GM20000 (cell line): ENCODE results near the gene SLC2A14.
"Not testable (repeated sequence)": the region's sequence is repeated elsewhere in the genome, so short reads cannot be mapped to it uniquely, and the experiment has no call there.

ENCODE experiments used
- DNase-seq: peaks from one replicate; pipeline ENCODE4 v3.0.0; 2012; ENCODE audit warnings: low spot score
- TF ChIP-seq, protein P1 (sequence below): IDR thresholded peaks from 2 replicates; pipeline ENCODE4 v1.5.1; 2012; ENCODE audit warnings: mild to moderate bottlenecking, control low read depth; ENCODE audit errors: extremely low read depth, missing control alignments

SLC2A14 gene

DNA sequence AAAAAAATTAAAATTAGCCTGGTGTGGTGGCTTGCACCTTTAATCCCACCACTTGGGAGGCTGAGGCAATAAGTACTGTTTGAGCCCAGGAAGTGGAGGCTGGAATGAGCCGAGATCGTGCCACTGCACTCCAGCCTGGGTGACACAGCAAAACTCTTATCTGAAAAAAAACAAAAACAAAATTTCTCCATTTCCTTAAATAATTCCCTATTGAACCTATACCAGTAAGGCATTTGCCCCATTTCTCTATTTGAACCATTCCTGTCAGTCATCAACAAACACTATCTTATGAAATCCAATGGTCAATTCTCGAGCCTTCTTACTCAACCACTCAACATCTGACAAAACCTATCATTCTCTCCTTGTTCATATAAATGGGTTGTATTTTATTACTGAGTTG, 14.7 kb downstream of the SLC2A14 start:
- TF ChIP-seq, protein P1, sequence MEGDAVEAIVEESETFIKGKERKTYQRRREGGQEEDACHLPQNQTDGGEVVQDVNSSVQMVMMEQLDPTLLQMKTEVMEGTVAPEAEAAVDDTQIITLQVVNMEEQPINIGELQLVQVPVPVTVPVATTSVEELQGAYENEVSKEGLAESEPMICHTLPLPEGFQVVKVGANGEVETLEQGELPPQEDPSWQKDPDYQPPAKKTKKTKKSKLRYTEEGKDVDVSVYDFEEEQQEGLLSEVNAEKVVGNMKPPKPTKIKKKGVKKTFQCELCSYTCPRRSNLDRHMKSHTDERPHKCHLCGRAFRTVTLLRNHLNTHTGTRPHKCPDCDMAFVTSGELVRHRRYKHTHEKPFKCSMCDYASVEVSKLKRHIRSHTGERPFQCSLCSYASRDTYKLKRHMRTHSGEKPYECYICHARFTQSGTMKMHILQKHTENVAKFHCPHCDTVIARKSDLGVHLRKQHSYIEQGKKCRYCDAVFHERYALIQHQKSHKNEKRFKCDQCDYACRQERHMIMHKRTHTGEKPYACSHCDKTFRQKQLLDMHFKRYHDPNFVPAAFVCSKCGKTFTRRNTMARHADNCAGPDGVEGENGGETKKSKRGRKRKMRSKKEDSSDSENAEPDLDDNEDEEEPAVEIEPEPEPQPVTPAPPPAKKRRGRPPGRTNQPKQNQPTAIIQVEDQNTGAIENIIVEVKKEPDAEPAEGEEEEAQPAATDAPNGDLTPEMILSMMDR, result no peak
- no peak for DNase-seq

DNA sequence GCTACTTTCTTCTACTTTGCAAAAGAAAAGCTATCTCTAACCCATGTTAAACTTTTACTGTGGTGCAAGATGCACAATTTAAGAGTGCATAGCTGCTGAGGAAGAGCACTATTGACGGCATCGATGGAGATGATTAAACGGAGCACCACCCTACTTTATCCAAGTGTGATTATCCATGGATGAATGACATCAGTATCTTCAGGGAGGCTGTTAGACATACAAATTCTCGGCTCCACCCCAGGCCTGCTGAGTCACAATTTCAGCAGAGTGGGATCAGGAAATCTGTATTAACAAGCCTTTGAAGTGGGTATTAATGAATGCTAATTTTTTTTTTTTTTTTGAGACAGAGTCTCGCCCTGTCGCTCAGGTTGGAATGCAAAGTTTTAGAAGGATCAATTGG, 16.2 kb downstream of the SLC2A14 start:
- TF ChIP-seq, protein P1, result no peak
- no peak for DNase-seq

DNA sequence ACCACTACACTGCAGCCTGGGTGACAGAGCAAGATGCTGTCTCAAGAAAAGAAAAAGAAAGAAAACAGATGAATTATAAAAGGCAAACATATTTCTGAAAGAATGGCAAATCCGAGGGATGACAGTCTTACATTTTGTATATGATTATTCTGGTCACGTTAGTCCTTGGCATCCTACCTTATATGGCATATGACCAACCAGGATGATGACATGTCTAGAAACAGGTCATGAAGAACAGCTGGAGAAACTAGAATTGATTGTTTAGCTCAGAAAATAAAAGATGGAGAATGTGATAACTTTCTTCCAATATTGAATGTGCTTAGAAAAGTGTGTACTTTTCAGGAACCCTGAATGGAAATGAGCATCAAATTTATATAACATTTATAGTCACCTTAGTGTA, 19.2 kb downstream of the SLC2A14 start:
- TF ChIP-seq, protein P1, result no peak
- DNase-seq, result no peak

DNA sequence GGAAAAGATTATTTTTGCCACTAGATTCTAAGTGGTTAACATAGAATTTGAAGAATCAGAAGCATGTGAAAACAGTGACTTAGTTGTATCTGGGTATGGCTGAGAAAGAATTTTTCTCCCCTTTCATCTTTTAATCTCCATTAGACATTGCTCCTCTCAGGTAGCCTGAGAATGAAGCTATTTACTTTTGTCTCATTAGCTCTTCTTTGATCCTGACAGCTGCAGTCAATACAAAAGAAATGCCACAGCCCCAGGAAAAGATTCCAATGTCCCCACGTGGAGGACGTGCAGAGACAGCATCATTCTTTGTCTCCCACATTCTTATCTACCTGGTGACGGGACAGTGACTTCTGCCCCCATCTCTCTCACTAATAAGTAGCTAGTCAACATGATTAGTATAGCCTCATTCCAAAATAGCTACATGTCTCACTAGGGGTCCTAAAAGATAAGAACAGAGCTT, 21.1 kb downstream of the SLC2A14 start:
- not testable (repeated sequence) for DNase-seq

DNA sequence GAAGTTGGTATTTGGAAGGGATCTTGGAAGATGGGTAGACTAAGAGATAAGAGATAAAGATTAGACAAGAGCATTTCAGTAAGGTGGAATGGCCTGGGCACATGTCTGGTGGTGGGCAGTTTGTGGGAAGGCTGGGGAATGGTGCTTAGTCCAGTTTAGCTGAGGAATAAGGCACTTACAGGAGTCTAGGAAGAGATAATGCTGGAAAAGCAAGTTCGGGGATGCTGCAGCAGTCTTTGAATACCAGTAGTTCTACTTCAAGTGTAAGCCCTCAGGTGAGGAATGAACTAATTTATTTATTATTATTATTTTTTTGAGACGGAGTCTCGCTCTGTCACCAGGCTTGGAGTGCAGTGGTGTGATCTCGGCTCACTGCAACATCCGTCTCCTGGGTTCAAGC, 22.6 kb downstream of the SLC2A14 start:
- not testable (repeated sequence) for DNase-seq

DNA sequence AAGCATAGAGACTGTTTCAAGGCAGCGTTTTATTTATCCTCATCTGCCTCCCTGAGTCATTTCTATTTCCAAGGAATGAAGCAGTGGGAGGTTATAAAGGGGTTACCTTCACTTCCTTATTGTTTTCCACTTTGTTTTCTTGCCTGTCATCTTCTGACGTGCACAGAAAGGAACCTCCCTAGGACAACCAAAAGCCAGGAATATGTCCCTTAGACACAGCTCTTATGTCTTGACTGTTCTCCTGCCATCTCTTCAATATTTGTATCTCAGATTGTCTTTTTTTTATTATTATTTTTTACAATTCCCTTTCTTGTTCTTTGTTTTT, 24.7 kb downstream of the SLC2A14 start:
- DNase-seq, result not testable (repeated sequence)

DNA sequence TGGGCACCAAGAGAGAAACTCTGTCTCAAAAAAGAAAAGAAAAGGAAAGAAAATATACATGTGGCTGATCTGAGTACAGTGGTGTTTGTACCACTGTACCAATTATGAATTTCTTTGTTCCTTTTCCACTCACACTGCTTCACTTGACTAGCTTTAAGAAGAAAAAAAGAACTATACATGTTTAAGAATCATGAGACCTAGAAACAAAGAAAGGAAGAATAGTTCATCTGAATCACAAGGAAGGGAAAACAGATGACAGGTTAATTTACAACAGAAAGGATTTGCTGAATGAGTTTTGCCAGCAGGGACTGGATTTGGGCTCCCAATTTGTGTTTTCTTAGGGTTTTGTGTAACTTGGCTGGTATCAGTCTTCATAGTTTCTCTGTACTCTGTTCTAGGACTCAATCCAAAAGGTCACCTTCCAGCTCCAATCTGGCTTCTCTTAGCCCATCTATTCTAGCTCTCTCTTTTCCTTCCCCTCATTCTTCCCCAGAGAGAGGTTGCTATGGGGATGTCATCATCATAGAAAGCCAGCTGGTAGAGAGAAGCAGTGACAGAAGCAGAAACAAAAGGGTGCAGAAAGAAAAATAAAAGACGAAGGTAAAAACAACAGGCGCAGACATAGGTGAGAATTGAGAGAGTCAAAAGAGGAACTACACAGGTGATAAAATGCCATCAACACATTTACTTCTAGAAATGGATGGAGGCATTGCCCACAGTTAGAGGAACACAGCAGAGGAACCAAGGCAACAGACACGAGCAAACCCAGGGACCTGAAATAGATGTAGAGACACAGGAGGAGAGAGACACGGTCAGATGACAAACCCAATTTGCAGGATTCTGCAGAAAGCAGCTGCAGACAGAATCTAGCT, 25.3 kb downstream of the SLC2A14 start:
- not testable (repeated sequence) for DNase-seq

DNA sequence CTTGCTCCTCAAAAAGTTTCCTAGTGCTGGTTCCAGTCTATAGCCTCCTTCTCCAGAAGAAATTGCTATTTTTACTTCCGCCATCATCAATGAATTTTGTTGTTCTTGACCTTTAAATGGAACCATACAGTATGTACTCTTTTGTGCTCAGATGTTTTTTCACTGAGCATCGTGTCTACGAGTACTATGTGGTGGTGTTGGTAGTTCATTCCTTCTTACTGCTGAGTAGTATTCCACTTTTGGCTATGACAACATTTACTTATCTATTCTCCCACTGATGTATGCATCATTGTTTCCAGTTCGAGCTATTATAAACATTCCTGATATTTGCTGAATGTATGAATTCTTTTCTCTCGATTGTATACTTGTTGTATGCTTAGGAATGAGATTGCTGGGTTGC, 28.6 kb downstream of the SLC2A14 start:
- no peak for DNase-seq
- TF ChIP-seq, protein P1, result no peak

DNA sequence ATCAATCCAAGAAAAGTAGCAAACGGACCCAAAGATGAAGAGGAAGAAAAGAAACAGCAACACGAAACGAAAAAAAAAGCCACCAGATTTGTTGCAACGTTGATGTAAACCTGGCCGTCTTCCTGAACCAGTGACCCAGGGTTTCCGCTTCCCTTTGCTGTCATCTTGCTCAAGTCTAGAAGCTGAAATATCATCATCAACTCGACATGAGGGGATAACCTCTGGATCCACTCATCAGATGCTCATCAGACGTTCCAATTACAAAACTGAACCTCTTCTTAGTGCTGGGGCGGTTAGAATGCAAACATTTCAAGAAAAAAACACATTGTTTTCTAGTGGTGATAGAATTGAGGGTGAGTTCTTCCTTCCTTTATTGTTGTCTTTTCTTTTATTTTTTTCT, 29.1 kb downstream of the SLC2A14 start:
- DNase-seq, result not testable (repeated sequence)

DNA sequence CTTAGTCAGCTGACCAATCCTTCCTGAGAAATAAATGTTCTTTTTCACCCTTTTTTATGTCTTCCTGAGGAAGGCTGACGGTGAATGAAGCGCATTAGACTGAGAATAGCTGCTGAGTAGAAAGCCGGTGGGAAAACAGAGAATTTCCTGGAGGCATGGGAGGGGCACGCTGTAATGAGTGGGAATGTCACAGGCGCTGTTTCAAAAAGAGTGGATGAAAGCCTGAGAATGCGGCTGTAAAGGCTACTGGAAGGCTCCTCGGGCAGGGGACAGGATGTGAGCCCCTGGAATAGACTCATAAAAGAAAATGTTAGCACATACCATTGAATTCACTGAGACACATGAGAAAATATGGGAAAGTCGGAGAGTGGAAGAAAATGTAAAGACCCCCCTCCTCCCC, 29.6 kb downstream of the SLC2A14 start:
- not testable (repeated sequence) for DNase-seq

DNA sequence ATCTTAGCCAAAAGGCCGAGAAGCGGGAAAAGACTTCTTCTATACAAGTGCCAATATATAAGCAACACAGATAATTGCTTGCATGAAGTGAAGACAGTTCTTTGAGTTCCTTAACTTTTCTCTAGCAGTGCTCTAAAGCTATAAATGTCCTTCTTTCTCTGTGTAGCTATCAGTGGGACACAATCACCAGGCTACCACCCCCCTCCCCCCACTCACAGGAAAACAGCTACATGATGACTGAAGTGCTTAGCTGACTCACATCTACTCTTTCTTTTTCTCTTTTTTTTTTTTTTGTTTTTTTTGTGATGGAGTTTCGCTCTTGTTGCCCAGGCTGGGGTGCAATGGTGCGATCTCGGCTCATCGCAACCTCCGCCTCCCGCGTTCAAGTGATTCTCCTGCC, 30.3 kb downstream of the SLC2A14 start:
- DNase-seq, result not testable (repeated sequence)

DNA sequence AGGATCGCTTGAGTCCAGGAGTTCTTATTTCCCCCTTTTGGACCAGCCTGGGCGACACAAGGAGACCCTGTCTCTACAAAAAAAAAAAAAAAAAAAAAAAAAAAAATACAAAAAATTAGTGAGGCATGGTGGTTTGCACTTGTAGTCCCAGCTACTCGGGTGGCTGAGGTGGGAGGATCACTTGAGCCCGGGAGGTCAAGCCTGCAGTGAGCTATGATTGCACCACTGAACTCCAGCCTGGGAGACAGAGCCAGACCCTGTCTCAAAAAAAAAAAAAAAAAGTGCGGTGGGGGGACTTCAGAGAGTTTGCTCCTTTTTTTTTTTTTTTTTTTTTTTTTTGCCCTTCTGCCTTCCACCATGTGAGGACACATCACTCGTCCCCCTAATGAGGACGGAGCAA, 32.9 kb downstream of the SLC2A14 start:
- not testable (repeated sequence) for DNase-seq

DNA sequence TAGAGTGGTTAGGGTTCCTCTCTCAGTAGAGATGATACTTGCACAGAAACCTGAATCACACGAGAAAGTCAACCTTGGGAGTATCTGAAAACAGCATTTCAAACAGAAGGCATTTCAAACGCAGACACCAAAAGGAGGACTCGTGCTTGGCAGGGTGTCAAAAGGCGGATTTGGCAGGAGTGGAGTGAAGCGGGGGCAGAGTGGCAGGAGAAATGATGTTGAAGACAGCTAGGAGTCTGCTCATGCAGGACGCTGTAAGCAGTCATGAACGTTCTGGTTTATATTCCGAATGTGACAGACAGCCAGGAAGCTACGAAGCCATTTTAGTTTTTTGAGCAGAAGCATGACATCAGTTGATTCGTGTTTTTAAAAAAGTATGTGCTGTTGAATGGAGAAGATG, 33.5 kb downstream of the SLC2A14 start:
- not testable (repeated sequence) for DNase-seq
